ENCODE measurements around the gene ACAA1.
"Not testable (repeated sequence)": the region's sequence is repeated elsewhere in the genome, so short reads cannot be mapped to it uniquely, and the experiment has no call there.

ACAA1 gene

GRCh38 chr3:38136777-38137614 lies at the start of gene ACAA1:
TSS of gene ACAA1 (minus strand) at chr3:38137127. CDS start at chr3:38137035, 92 bp downstream.
- peak; percentile 82 to 94 for DNase-seq

GRCh38 chr3:38177181-38177580 lies 40.3 kb upstream of the ACAA1 start:
- no peak for DNase-seq

- DNase-seq: no peak
Measured at GRCh38 chr3:38173834-38174418, 37.0 kb upstream of the ACAA1 start.

GRCh38 chr3:38171622-38172021 lies 34.7 kb upstream of the ACAA1 start:
- no peak for DNase-seq

GRCh38 chr3:38170722-38171121 lies 33.8 kb upstream of the ACAA1 start:
- no peak for DNase-seq

GRCh38 chr3:38169027-38169317 lies 32.0 kb upstream of the ACAA1 start:
- DNase-seq: no peak

- DNase-seq: no peak
Measured at GRCh38 chr3:38168151-38169026, 31.5 kb upstream of the ACAA1 start.

- no peak for DNase-seq
Measured at GRCh38 chr3:38167591-38167990, 30.7 kb upstream of the ACAA1 start.

GRCh38 chr3:38165722-38166387 lies 28.9 kb upstream of the ACAA1 start:
- DNase-seq: peak in 1 of 2 experiments; percentile 34

- peak; percentile 93 to 97 for DNase-seq
Measured at GRCh38 chr3:38164952-38165721, 28.2 kb upstream of the ACAA1 start, which contains the start of gene OXSR1. TSS of gene OXSR1 (plus strand) at chr3:38165537. CDS start at chr3:38165877, 340 bp downstream.

GRCh38 chr3:38164643-38164951 lies 27.7 kb upstream of the ACAA1 start:
- DNase-seq: no peak

- DNase-seq: no peak
Measured at GRCh38 chr3:38163841-38164642, 27.1 kb upstream of the ACAA1 start.

- DNase-seq: no peak
Measured at GRCh38 chr3:38163117-38163840, 26.4 kb upstream of the ACAA1 start.

GRCh38 chr3:38160704-38161103 lies 23.8 kb upstream of the ACAA1 start:
- DNase-seq: not testable (repeated sequence)

- DNase-seq: no peak
Measured at GRCh38 chr3:38158472-38158871, 21.5 kb upstream of the ACAA1 start.

- peak in 1 of 2 experiments; percentile 7 for DNase-seq
Measured at GRCh38 chr3:38157595-38157994, 20.7 kb upstream of the ACAA1 start.

GRCh38 chr3:38157117-38157516 lies 20.2 kb upstream of the ACAA1 start:
- no peak for DNase-seq

GRCh38 chr3:38155825-38156224 lies 18.9 kb upstream of the ACAA1 start:
- DNase-seq: no peak

GRCh38 chr3:38154625-38155255 lies 17.8 kb upstream of the ACAA1 start:
- DNase-seq: no peak

GRCh38 chr3:38154033-38154494 lies 17.1 kb upstream of the ACAA1 start:
- DNase-seq: no peak
